Cardiac muscle cell (in vitro differentiated cells and primary cell): ENCODE data around the gene LRRC8B. TPM values are rescaled to one million over a fixed set of nuclear protein-coding genes. Genes with fewer than 3 reads are reported as not detected.

Source experiments
- DNase-seq, 2 donors: peaks; one replicate each; pipeline versions ENCODE4 v3.0.0 to v3.0.0-alpha.2; 2010 to 2017; ENCODE audit warnings: low read depth in 1 of 2, low spot score in 1 of 2
- H3K27ac ChIP-seq: fragments of 200-600 bp; sonication (generic); 2 replicates; pipeline ENCODE4 v1.5.1; 2016
- H3K27me3 ChIP-seq: fragments of 200-600 bp; sonication (generic); 2 replicates; pipeline ENCODE4 v1.6.0; 2016; ENCODE audit warnings: control low read depth
- H3K36me3 ChIP-seq: fragments of 200-600 bp; sonication (generic); 2 replicates; pipeline ENCODE4 v1.5.1; 2016; ENCODE audit warnings: control low read depth
- H3K4me1 ChIP-seq: fragments of 200-600 bp; sonication (generic); 2 replicates; pipeline ENCODE4 v1.8.1; 2017; ENCODE audit warnings: low read depth, mild to moderate bottlenecking, mixed run types
- H3K4me3 ChIP-seq: fragments of 200-600 bp; sonication (generic); 2 replicates; pipeline ENCODE4 v1.5.1; 2016; ENCODE audit warnings: mild to moderate bottlenecking
- H3K9me3 ChIP-seq: fragments of 200-600 bp; sonication (generic); 2 replicates; pipeline ENCODE4 v1.5.1; 2017; ENCODE audit warnings: low read depth, mild to moderate bottlenecking, control low read depth
- polyA plus RNA-seq: library from polyadenylated mRNA; unstranded; fragments of >200 nt; fragmentation: Nextera tagmentation; extraction: Ambion mirVana; gene quantifications from 2 replicates; pipeline ENCODE4 v1.2.1, GENCODE V29; 2016
- total RNA-seq: library from RNA; depleted of rRNA; stranded (reverse); fragments of >200 nt; gene quantifications from 2 replicates; pipeline ENCODE4 v1.2.3, GENCODE V29; 2016
- TF ChIP-seq, protein P1 (sequence below): IDR thresholded peaks from 2 replicates; pipeline ENCODE4 v1.5.1; 2012; ENCODE audit warnings: low read depth, mild to moderate bottlenecking, low read length

The LRRC8B gene
- total and polyA plus RNA-seq, 2 experiments from 2014 or later: 6.0 to 6.6 TPM

DNA sequence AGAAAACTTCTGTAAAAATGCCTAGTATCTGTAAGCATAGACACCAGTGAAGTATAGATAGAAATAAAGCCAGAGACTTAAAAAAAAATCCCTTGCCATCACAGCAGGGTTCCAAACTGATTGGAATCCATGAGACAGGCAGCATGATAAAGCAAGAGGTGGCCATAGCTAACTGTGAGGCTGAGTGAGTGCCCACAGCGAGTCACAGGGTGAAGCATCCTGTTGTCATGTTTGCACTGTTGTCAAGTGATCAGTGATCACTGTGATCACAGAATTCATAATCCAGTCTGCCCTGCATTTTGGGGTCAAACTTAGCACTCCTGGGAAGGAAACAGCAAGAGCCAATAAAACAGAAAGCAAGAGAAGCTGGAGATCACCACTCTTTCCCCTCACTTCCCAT lies 33.3 kb downstream of the LRRC8B start:
- TF ChIP-seq, protein P1, sequence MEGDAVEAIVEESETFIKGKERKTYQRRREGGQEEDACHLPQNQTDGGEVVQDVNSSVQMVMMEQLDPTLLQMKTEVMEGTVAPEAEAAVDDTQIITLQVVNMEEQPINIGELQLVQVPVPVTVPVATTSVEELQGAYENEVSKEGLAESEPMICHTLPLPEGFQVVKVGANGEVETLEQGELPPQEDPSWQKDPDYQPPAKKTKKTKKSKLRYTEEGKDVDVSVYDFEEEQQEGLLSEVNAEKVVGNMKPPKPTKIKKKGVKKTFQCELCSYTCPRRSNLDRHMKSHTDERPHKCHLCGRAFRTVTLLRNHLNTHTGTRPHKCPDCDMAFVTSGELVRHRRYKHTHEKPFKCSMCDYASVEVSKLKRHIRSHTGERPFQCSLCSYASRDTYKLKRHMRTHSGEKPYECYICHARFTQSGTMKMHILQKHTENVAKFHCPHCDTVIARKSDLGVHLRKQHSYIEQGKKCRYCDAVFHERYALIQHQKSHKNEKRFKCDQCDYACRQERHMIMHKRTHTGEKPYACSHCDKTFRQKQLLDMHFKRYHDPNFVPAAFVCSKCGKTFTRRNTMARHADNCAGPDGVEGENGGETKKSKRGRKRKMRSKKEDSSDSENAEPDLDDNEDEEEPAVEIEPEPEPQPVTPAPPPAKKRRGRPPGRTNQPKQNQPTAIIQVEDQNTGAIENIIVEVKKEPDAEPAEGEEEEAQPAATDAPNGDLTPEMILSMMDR: no peak
- H3K27ac ChIP-seq: no peak overlapping the region
- no peak for DNase-seq
- peaks cover 13% of the 10 kb centered on the region for H3K4me1 ChIP-seq
- H3K9me3 ChIP-seq: no peaks in the 10 kb centered on the region
- H3K36me3 ChIP-seq: no peaks in the 10 kb centered on the region
- H3K4me3 ChIP-seq: no peak overlapping the region
- H3K27me3 ChIP-seq: no peaks in the 10 kb centered on the region

GRCh38 chr1:89563957-89564604 lies 39.5 kb downstream of the LRRC8B start:
- H3K27ac ChIP-seq: peak overlapping the region; percentile 34
- no peak overlapping the region for H3K4me3 ChIP-seq
- DNase-seq: no peak
- peaks cover 11% of the 10 kb centered on the region for H3K4me1 ChIP-seq
- no peaks in the 10 kb centered on the region for H3K36me3 ChIP-seq
- H3K27me3 ChIP-seq: no peaks in the 10 kb centered on the region
- TF ChIP-seq, protein P1: no peak
- no peaks in the 10 kb centered on the region for H3K9me3 ChIP-seq

DNA sequence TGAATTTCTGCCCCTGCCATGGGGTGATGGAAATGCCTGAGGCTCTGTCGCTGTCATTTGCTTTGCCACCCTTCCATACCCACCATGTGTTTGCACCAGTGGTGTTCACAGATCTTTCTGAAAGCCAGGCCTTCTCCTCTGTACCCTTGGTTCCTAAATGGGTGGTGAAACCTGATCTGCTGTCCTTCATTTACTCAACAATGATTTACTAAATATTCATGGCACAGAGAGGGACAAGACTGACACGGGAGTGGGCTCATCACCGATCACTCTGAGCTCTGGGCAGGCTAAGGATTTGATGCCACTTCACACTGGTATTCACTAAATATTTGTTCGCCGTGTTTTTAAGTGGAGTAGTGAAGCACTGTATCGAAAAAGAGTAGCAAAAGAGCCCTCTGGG lies 40.9 kb downstream of the LRRC8B start:
- TF ChIP-seq, protein P1: no peak
- Histone ChIP-seq H3K4me1 (peaks cover 11% of the 10 kb centered on the region), H3K4me3 (no peak overlapping the region), H3K27me3 (no peaks in the 10 kb centered on the region), H3K9me3 (no peaks in the 10 kb centered on the region), H3K36me3 (no peaks in the 10 kb centered on the region), H3K27ac (no peak overlapping the region)
- no peak for DNase-seq

- H3K27me3 ChIP-seq: no peaks in the 10 kb centered on the region
- H3K4me3 ChIP-seq: no peak overlapping the region
- no peaks in the 10 kb centered on the region for H3K36me3 ChIP-seq
- H3K27ac ChIP-seq: peak overlapping the region; percentile 79
- peak; percentile 51 to 82 for DNase-seq
- H3K4me1 ChIP-seq: peaks cover 11% of the 10 kb centered on the region
- H3K9me3 ChIP-seq: no peaks in the 10 kb centered on the region
- TF ChIP-seq, protein P1: no peak
These were observed 42.1 kb downstream of the LRRC8B start for GRCh38 chr1:89566761-89567174.

- DNase-seq: no peak
- Histone ChIP-seq H3K27ac (peak overlapping the region; percentile 47), H3K4me3 (no peak overlapping the region), H3K4me1 (peaks cover 11% of the 10 kb centered on the region), H3K36me3 (no peaks in the 10 kb centered on the region), H3K27me3 (no peaks in the 10 kb centered on the region), H3K9me3 (no peaks in the 10 kb centered on the region)
- TF ChIP-seq, protein P1: no peak
These were observed 43.2 kb downstream of the LRRC8B start for GRCh38 chr1:89567797-89568196.
